ENCODE data around the gene RAP1GAP2.

- TF ChIP-seq CTCF (IDR thresholded peaks at IDR 0.05) = no peak
- TF ChIP-seq POLR2AphosphoS5 (IDR thresholded peaks at IDR 0.05) = no peak
- no peak for TF ChIP-seq EP300 (IDR thresholded peaks at IDR 0.05)
- no peak for TF ChIP-seq POLR2A (IDR thresholded peaks at IDR 0.05)
Observed at GRCh38 chr17:3026125-3026855, 230.1 kb downstream of the RAP1GAP2 start.

Measured in sigmoid colon (tissue), 4 donors.